Left ventricle myocardium inferior (tissue), 1 donor: ENCODE measurements around the gene TSNAXIP1. TPM values are rescaled to one million over a fixed set of nuclear protein-coding genes. Genes with fewer than 3 reads are reported as not detected.
A peak's percentile ranks its signal among the peaks of the same experiment; 100 is the strongest.

Experiments used
- DNase-seq: peaks from one replicate; pipeline ENCODE4 v3.0.0-alpha.2; 2020
- H3K27ac ChIP-seq: fragments of 200-600 bp; replicated peaks from 2 replicates; pipeline ENCODE4 v1.8.0; 2021
- H3K27me3 ChIP-seq: fragments of 200-600 bp; 2 replicates; pipeline ENCODE4 v1.8.0; 2021; ENCODE audit warnings: low read depth
- H3K36me3 ChIP-seq: fragments of 200-600 bp; 2 replicates; pipeline ENCODE4 v1.8.0; 2021
- H3K4me1 ChIP-seq: fragments of 200-600 bp; 2 replicates; pipeline ENCODE4 v1.8.0; 2021
- H3K4me3 ChIP-seq: fragments of 200-600 bp; 2 replicates; pipeline ENCODE4 v1.8.0; 2021; ENCODE audit warnings: mild to moderate bottlenecking, moderate library complexity
- H3K9me3 ChIP-seq: fragments of 200-600 bp; replicated peaks from 2 replicates; pipeline ENCODE4 v1.8.0; 2021
- intact Hi-C: fragments of 100-400 bp; cut with micrococcal nuclease; formaldehyde crosslinking; loops from one replicate; pipeline ENCODE4 v1.11.0; 2022
- total RNA-seq: library from RNA; stranded (reverse); fragmentation: NEBNext Ultra II Directional; extraction: Animal tissue kit (Norgen Biotek cat#: 25700); gene quantifications from one replicate; pipeline ENCODE4 v1.2.1, GENCODE V29; 2021
- TF ChIP-seq, protein P1 (sequence below): fragments of 200-600 bp; IDR thresholded peaks from 2 replicates; pipeline ENCODE4 v1.8.0; 2021; ENCODE audit warnings: antibody characterized with exemption, mild to moderate bottlenecking, borderline replicate concordance
- donor health status: DM: no; HTN: yes; CAD: no; lungs with severe emphysema.

The TSNAXIP1 gene
- total RNA-seq, 1 donor from 2014 or later: 0.49 TPM

DNA sequence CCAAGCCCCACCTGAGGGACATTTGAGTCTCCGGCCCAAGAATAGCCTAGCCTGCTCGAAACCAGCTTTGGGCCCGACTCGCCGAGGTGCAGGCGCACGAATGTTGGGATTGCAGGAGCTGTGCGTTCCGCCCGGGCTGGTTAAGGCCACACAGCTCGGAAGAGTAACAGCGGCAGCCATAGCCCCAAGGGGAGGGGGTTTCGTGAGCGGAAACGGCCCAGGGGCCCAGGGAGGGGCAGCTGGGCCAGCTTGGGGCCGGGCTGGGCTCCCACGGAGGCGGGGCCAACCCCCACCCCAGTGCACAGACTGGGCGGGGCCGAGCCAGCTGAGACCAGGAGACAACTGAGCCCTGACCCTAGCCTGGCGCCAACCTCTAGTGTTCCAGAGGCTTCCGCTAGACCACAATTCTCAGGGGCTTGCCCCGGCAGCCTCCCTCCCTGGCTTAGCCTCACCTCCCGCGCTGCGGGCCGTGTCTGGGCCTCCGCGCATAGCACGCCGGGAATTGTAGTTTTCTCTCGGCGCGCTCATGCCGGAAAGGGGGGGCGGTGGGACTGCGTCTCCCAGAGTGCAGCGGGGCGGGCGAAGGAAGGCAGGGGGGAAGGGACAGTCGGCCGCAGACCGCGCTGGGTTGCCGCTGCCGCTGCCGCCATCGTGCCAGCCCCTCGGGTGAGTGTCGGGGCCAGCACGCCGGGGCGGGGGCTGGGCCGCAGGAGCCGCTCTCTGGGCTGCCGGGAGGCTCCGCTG, 39.8 kb downstream of the TSNAXIP1 start, which contains the start of gene NUTF2:
Gene NUTF2 (plus strand): TSS at position 614 of the 744 bp plus-strand sequence. CDS start 18,198 bp downstream, outside the sequence.
- intact Hi-C loops: no loop called here
- DNase-seq: peak; percentile 97
- Histone ChIP-seq H3K9me3 (no peaks in the 10 kb centered on the region), H3K27ac (peak within 1 kb of the TSS; percentile 99), H3K4me3 (peak within 1 kb of the TSS; percentile 82), H3K4me1 (peaks cover 71% of the 10 kb centered on the region), H3K36me3 (peaks cover 4% of the 10 kb centered on the region), H3K27me3 (no peaks in the 10 kb centered on the region)
- TF ChIP-seq, protein P1, sequence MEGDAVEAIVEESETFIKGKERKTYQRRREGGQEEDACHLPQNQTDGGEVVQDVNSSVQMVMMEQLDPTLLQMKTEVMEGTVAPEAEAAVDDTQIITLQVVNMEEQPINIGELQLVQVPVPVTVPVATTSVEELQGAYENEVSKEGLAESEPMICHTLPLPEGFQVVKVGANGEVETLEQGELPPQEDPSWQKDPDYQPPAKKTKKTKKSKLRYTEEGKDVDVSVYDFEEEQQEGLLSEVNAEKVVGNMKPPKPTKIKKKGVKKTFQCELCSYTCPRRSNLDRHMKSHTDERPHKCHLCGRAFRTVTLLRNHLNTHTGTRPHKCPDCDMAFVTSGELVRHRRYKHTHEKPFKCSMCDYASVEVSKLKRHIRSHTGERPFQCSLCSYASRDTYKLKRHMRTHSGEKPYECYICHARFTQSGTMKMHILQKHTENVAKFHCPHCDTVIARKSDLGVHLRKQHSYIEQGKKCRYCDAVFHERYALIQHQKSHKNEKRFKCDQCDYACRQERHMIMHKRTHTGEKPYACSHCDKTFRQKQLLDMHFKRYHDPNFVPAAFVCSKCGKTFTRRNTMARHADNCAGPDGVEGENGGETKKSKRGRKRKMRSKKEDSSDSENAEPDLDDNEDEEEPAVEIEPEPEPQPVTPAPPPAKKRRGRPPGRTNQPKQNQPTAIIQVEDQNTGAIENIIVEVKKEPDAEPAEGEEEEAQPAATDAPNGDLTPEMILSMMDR: no peak

DNA sequence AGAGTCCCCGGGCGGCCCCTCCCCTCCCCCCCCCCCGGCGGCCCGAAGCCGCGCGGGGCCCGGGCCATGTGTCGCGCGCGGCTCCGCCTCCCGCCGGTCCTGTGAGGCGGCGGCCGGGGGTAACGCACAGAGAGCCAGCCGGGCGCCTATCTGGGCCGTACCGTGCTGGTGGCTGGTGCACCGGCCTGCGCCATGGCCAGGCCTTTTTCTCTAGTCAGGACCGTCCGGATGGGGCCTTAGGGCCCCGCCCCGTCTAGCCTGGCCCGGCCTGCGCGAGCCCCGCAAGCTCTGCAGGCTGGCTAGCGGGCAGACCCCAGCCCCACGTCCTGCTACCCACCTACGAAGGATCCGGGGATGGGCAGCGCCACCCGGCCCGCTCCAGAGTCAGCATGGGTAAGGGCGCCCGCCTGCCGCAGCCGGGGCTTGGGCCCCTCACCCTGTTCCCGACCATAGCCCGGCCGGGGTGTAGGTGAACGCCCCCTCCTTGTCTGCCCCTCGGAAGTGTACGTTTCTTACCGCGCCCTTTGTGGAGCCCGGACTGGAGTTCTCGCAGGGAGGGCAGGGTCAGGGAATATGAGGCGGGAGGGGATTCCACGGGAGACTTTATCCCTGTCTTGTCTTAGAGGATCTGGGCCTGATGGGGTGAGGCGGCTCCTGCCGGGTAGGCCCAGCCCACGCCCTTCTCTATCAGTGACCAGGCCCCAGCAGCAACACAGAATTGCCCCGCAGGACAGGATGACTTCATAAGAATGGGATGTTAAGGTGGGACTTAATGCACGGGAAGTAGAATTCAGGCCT, 40.6 kb downstream of the TSNAXIP1 start, which contains the start of gene CENPT:
Gene CENPT (minus strand): TSS at position 630 of the 798 bp plus-strand sequence. CDS start 13,834 bp downstream, outside the sequence.
- DNase-seq: peak; percentile 68
- H3K27ac ChIP-seq: peak within 1 kb of the TSS; percentile 99
- peak within 1 kb of the TSS; percentile 82 for H3K4me3 ChIP-seq
- H3K4me1 ChIP-seq: peaks cover 69% of the 10 kb centered on the region
- intact Hi-C loops: no loop called here
- TF ChIP-seq, protein P1: no peak
- no peaks in the 10 kb centered on the region for H3K9me3 ChIP-seq
- no peaks in the 10 kb centered on the region for H3K27me3 ChIP-seq
- H3K36me3 ChIP-seq: peaks cover 4% of the 10 kb centered on the region

DNA sequence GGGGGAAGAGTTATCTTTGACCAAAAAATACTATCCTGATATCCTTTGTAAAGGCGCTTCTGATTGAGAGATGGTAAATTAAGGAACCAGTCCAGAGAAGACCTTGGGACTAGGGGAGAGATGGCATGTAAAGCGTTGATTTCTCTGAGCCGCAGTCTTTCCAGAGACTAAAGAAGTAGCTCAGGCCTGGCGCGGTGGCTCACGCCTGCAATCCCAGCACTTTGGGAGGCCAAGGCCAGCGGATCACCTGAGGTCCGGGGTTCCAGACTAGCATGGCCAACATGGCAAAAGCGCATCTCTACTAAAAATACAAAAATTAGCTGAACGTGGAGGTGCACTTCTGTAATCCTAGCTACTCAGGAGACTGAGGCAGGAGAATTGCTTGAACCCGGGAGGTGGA, 41.4 kb downstream of the TSNAXIP1 start:
- H3K9me3 ChIP-seq: no peaks in the 10 kb centered on the region
- no peak for DNase-seq
- peak overlapping the region; percentile 99 for H3K27ac ChIP-seq
- peaks cover 62% of the 10 kb centered on the region for H3K4me1 ChIP-seq
- no peaks in the 10 kb centered on the region for H3K27me3 ChIP-seq
- H3K4me3 ChIP-seq: peak overlapping the region; percentile 82
- H3K36me3 ChIP-seq: peaks cover 4% of the 10 kb centered on the region
- TF ChIP-seq, protein P1: no peak
- intact Hi-C loops: no loop called here

DNA sequence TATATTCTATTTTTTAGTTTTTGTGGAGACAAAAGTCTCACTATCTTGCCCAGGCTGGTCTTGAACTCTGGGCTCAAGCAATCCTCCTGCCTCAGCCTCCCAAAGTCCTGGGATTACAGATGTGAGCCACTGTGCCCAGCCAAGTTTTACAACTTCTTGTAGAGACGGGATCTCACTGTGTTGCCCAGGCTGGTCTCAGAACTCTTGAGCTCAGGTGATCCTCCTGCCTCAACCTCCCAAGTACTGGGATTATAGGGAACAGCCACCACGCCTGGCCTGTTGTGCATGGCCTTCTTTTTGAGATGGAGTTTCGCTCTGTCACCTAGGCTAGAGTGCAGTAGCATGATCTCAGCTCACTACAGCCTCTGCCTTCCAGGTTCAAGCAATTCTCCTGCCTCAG, 47.0 kb downstream of the TSNAXIP1 start:
- H3K4me3 ChIP-seq: no peak overlapping the region
- no peaks in the 10 kb centered on the region for H3K9me3 ChIP-seq
- H3K27me3 ChIP-seq: no peaks in the 10 kb centered on the region
- no peaks in the 10 kb centered on the region for H3K36me3 ChIP-seq
- DNase-seq: no peak
- TF ChIP-seq, protein P1: no peak
- no peak overlapping the region for H3K27ac ChIP-seq
- peaks cover 55% of the 10 kb centered on the region for H3K4me1 ChIP-seq
- intact Hi-C loops: no loop called here

DNA sequence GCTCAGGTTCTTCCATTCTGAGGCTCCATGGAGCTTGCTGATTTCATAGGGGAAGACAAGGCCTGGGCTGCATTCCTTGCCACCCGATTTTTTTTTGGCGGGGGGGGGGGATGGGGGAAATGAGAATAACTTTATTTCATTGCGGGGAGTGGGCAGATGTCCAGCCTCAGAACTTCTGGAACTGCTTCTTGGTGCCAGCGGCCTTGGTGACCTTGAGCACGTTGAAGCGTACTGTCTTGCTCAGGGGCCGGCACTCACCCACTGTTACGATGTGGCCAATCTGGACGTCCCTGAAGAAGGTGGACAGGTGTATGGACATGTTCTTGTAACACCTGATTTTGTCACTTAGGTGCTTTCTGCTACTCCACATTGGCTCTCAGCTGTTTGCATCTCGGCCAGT, 49.1 kb downstream of the TSNAXIP1 start:
- TF ChIP-seq, protein P1: no peak
- intact Hi-C loops: no loop called here

More for the DNA sequence above, 49.1 kb downstream of the TSNAXIP1 start:
- peaks cover 67% of the 10 kb centered on the region for H3K4me1 ChIP-seq
- DNase-seq: no peak
- no peaks in the 10 kb centered on the region for H3K9me3 ChIP-seq
- peak overlapping the region; percentile 93 for H3K27ac ChIP-seq
- peaks cover 8% of the 10 kb centered on the region for H3K36me3 ChIP-seq
- no peak overlapping the region for H3K4me3 ChIP-seq
- H3K27me3 ChIP-seq: no peaks in the 10 kb centered on the region
